Smooth muscle cell (in vitro differentiated cells): Measurements from ENCODE around the gene DHX35. TPM values are rescaled to one million over a fixed set of nuclear protein-coding genes. Genes with fewer than 3 reads are reported as not detected.

Experiments used
- DNase-seq: peaks from one replicate; lab custom pipeline; 2025; ENCODE audit not compliant: unreplicated experiment; lab: John Stamatoyannopoulos, UW
- H2AFZ ChIP-seq: fragments of 200-600 bp; sonication (generic); 2 replicates; pipeline ENCODE4 v1.6.0; 2016; ENCODE audit warnings: antibody characterized with exemption, low read depth, mild to moderate bottlenecking
- H3F3A ChIP-seq: fragments of 200-600 bp; sonication (generic); 2 replicates; pipeline ENCODE4 v1.6.0; 2017; ENCODE audit warnings: antibody characterized with exemption, low read depth
- H3K27ac ChIP-seq: fragments of 200-600 bp; sonication (generic); 2 replicates; pipeline ENCODE4 v1.5.1; 2016; ENCODE audit warnings: low read depth, mild to moderate bottlenecking
- H3K27me3 ChIP-seq: fragments of 200-600 bp; sonication (generic); 2 replicates; pipeline ENCODE4 v1.6.1; 2016; ENCODE audit warnings: low read depth, mild to moderate bottlenecking
- H3K36me3 ChIP-seq: fragments of 200-600 bp; sonication (generic); 2 replicates; pipeline ENCODE4 v1.5.1; 2016; ENCODE audit warnings: low read depth
- H3K4me1 ChIP-seq: fragments of 200-600 bp; sonication (generic); 2 replicates; pipeline ENCODE4 v1.5.1; 2016; ENCODE audit warnings: low read depth
- H3K4me2 ChIP-seq: fragments of 200-600 bp; sonication (generic); 2 replicates; pipeline ENCODE4 v1.6.0; 2016; ENCODE audit warnings: mild to moderate bottlenecking
- H3K4me3 ChIP-seq: fragments of 200-600 bp; sonication (generic); 2 replicates; pipeline ENCODE4 v1.5.1; 2016; ENCODE audit warnings: mild to moderate bottlenecking
- H3K79me2 ChIP-seq: fragments of 200-600 bp; sonication (generic); 2 replicates; pipeline ENCODE4 v1.6.0; 2016; ENCODE audit warnings: low read depth, mild to moderate bottlenecking
- H3K9ac ChIP-seq: fragments of 200-600 bp; sonication (generic); 2 replicates; pipeline ENCODE4 v1.6.0; 2016; ENCODE audit warnings: low read depth
- H3K9me3 ChIP-seq: fragments of 200-600 bp; sonication (generic); replicated peaks from 2 replicates; pipeline ENCODE4 v1.5.1; 2016; ENCODE audit warnings: low read depth
- H4K20me1 ChIP-seq: fragments of 200-600 bp; sonication (generic); 2 replicates; pipeline ENCODE4 v1.6.0; 2016; ENCODE audit warnings: low read depth
- CTCF ChIP-seq: fragments of 200-600 bp; sonication (generic); IDR thresholded peaks from 2 replicates; pipeline ENCODE4 v1.5.1; 2017; ENCODE audit warnings: borderline replicate concordance, mild to moderate bottlenecking, antibody characterized with exemption; ENCODE audit not compliant: insufficient read depth, poor library complexity, severe bottlenecking
- WGBS: methylation state at CpG from one replicate; pipeline ENCODE4 v1.1.7; 2016; ENCODE audit warnings: low lambda C conversion rate; 5-methylcytosine and 5-hydroxymethylcytosine counted together
- polyA plus RNA-seq: library from polyadenylated mRNA; unstranded; fragments of >200 nt; fragmentation: Nextera tagmentation; extraction: Ambion mirVana; gene quantifications from 2 replicates; pipeline ENCODE4 v1.2.1, GENCODE V29; 2016
- total RNA-seq: library from RNA; depleted of rRNA; stranded (reverse); fragments of >200 nt; gene quantifications from 2 replicates; pipeline ENCODE4 v1.2.3, GENCODE V29; 2014

Gene DHX35
- total and polyA plus RNA-seq, 2 experiments from 2014 or later: 4.5 to 9.5 TPM

- H3K27me3 ChIP-seq: no peaks in the 10 kb centered on the region
- WGBS: 98% methylated on average over 9 of the region's 9 CpGs
These were observed 63.7 kb downstream of the DHX35 start for GRCh38 chr20:39025883-39026282.

GRCh38 chr20:39029364-39029763 is 67.2 kb downstream of the DHX35 start:
- no peaks in the 10 kb centered on the region for H3K9me3 ChIP-seq
- H3F3A ChIP-seq: no peaks in the 10 kb centered on the region
- no peaks in the 10 kb centered on the region for H4K20me1 ChIP-seq
- peak overlapping the region; percentile 51 for H3K27ac ChIP-seq
- DNase-seq: no peak
- peaks cover 11% of the 10 kb centered on the region for H3K36me3 ChIP-seq
- TF ChIP-seq CTCF: no peak
- H3K4me3 ChIP-seq: no peak overlapping the region
- H3K4me1 ChIP-seq: no peaks in the 10 kb centered on the region
- no peaks in the 10 kb centered on the region for H3K79me2 ChIP-seq
- no peak overlapping the region for H2AFZ ChIP-seq
- no peaks in the 10 kb centered on the region for H3K27me3 ChIP-seq
- H3K9ac ChIP-seq: no peak overlapping the region
- H3K4me2 ChIP-seq: no peak overlapping the region
- 86% methylated on average over 5 of the region's 5 CpGs for WGBS

More at GRCh38 chr20:39025883-39026282, 63.7 kb downstream of the DHX35 start:
- Histone ChIP-seq H3K4me1 (no peaks in the 10 kb centered on the region), H3K4me3 (no peak overlapping the region), H3K36me3 (peaks cover 17% of the 10 kb centered on the region), H3K9me3 (no peaks in the 10 kb centered on the region), H3K27ac (no peak overlapping the region), H3F3A (no peaks in the 10 kb centered on the region), H4K20me1 (no peaks in the 10 kb centered on the region), H2AFZ (no peak overlapping the region), H3K4me2 (no peak overlapping the region), H3K79me2 (no peaks in the 10 kb centered on the region), H3K9ac (no peak overlapping the region)
- DNase-seq: no peak
- no peak for TF ChIP-seq CTCF

- Histone ChIP-seq H4K20me1 (no peaks in the 10 kb centered on the region), H3K9ac (no peak overlapping the region), H3K9me3 (no peaks in the 10 kb centered on the region), H3K4me1 (peaks cover 3% of the 10 kb centered on the region), H3K79me2 (no peaks in the 10 kb centered on the region), H3K27me3 (no peaks in the 10 kb centered on the region), H3K4me2 (no peak overlapping the region), H2AFZ (no peak overlapping the region), H3K4me3 (no peak overlapping the region), H3K36me3 (no peaks in the 10 kb centered on the region), H3K27ac (no peak overlapping the region), H3F3A (no peaks in the 10 kb centered on the region)
- no peak for DNase-seq
- WGBS: 93% methylated on average over 3 of the region's 3 CpGs
- no peak for TF ChIP-seq CTCF
These were observed 70.9 kb downstream of the DHX35 start for GRCh38 chr20:39032997-39033396.

GRCh38 chr20:39036011-39036410 is 73.9 kb downstream of the DHX35 start:
- no peak for DNase-seq
- Histone ChIP-seq H3K9ac (no peak overlapping the region), H3F3A (no peaks in the 10 kb centered on the region), H3K27me3 (no peaks in the 10 kb centered on the region), H3K4me2 (peak overlapping the region; percentile 37), H3K9me3 (no peaks in the 10 kb centered on the region), H3K4me3 (no peak overlapping the region), H2AFZ (no peak overlapping the region), H3K79me2 (no peaks in the 10 kb centered on the region), H3K27ac (peak overlapping the region; percentile 63), H4K20me1 (no peaks in the 10 kb centered on the region), H3K36me3 (no peaks in the 10 kb centered on the region), H3K4me1 (peaks cover 3% of the 10 kb centered on the region)
- TF ChIP-seq CTCF: no peak
- WGBS: 100% methylated on average over 1 of the region's 1 CpG
